ENCODE data around the gene CFL1.

DNA sequence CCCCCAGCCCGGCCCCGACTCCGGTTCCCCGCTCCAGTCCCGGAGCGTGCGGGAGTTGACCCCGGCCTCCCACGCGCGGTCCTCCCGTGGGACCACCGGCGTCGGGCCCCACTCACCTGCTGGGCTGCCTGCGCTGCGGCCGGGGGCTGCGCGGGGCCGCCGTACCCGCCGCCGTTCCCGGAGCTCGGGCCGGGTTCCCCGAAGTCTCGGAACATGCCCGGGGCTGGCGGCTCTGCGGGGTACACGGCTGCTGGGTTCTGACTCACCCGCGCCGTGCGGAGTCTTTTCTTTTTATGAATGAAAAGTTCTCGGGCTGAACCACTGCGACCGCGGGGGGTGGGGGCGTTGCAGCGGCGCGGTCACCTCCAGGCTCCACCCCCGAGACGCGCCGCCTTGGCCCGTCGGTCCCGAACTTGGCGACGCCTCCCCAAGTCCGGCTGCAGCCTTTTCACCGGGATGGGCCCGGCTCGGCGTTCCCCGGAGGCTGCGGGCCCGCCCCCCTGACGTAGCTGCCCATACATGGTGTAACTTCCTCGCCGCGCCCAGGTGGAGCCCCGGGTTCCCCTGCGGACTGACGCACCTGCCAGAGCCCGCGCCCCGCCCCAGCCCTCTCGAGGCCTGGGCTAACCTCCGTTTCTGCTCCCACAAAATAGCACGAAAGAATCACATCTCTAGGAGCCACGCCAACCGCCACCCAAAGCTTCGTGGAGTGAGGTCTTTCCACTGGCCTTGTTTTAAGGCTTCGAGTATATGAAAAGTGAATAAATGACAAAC, 42.3 kb upstream of the CFL1 start, which contains the start of gene FOSL1:
- TF ChIP-seq, protein P1, sequence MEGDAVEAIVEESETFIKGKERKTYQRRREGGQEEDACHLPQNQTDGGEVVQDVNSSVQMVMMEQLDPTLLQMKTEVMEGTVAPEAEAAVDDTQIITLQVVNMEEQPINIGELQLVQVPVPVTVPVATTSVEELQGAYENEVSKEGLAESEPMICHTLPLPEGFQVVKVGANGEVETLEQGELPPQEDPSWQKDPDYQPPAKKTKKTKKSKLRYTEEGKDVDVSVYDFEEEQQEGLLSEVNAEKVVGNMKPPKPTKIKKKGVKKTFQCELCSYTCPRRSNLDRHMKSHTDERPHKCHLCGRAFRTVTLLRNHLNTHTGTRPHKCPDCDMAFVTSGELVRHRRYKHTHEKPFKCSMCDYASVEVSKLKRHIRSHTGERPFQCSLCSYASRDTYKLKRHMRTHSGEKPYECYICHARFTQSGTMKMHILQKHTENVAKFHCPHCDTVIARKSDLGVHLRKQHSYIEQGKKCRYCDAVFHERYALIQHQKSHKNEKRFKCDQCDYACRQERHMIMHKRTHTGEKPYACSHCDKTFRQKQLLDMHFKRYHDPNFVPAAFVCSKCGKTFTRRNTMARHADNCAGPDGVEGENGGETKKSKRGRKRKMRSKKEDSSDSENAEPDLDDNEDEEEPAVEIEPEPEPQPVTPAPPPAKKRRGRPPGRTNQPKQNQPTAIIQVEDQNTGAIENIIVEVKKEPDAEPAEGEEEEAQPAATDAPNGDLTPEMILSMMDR (IDR thresholded peaks at IDR 0.05), result no peak
- TF ChIP-seq POLR2A (IDR thresholded peaks at IDR 0.05), result peak; percentile 60 to 74
